Ascending aorta (tissue), 2 donors: ENCODE measurements around the gene CSMD2. TPM values are rescaled to one million over a fixed set of nuclear protein-coding genes. Genes with fewer than 3 reads are reported as not detected.
A peak's percentile ranks its signal among the peaks of the same experiment; 100 is the strongest.

Experiments used
- DNase-seq, 2 donors: peaks; one replicate each; pipeline ENCODE4 v3.0.0-alpha.2; 2019; ENCODE audit warnings: low spot score in 2 of 2
- H3K27ac ChIP-seq, 2 donors: fragments of 200-600 bp; sonication (generic); one replicate each; pipeline ENCODE4 v1.5.1; 2016 to 2017; ENCODE audit warnings: mild to moderate bottlenecking in 1 of 2
- H3K27me3 ChIP-seq: fragments of 200-600 bp; sonication (generic); one replicate; pipeline ENCODE4 v1.5.1; 2017
- H3K36me3 ChIP-seq, 2 donors: fragments of 200-600 bp; sonication (generic); one replicate each; pipeline ENCODE4 v1.5.1; 2016
- H3K4me1 ChIP-seq, 2 donors: fragments of 200-600 bp; sonication (generic); one replicate each; pipeline ENCODE4 v1.5.1; 2016 to 2017; ENCODE audit warnings: mild to moderate bottlenecking in 1 of 2
- H3K4me3 ChIP-seq, 2 donors: fragments of 200-600 bp; sonication (generic); one replicate each; pipeline ENCODE4 v1.5.1; 2016 to 2017; ENCODE audit warnings: mild to moderate bottlenecking in 1 of 2
- H3K9me3 ChIP-seq, 2 donors: fragments of 200-600 bp; sonication (generic); one replicate each; pipeline ENCODE4 v1.5.1; 2016
- intact Hi-C: fragments of 100-400 bp; cut with DNase I; formaldehyde crosslinking; loops from one replicate; pipeline ENCODE4 v1.15.1; 2023
- total RNA-seq: library from RNA; depleted of rRNA; stranded (reverse); fragments of >200 nt; gene quantifications from one replicate; pipeline ENCODE4 v1.1.0, GENCODE V29; 2016
- TF ChIP-seq, protein P1 (sequence below), 3 experiments: fragments of 200-600 bp in 2 of 3; fragments of 450-650 bp in 1 of 3; sonication (generic) in 2 of 3; IDR thresholded peaks; one replicate each; pipeline ENCODE4 v1.5.1; 2016 to 2019; ENCODE audit warnings: antibody characterized with exemption in 3 of 3, mild to moderate bottlenecking in 1 of 3, moderate library complexity in 1 of 3

Gene CSMD2
- 10.9 TPM for total RNA-seq

DNA sequence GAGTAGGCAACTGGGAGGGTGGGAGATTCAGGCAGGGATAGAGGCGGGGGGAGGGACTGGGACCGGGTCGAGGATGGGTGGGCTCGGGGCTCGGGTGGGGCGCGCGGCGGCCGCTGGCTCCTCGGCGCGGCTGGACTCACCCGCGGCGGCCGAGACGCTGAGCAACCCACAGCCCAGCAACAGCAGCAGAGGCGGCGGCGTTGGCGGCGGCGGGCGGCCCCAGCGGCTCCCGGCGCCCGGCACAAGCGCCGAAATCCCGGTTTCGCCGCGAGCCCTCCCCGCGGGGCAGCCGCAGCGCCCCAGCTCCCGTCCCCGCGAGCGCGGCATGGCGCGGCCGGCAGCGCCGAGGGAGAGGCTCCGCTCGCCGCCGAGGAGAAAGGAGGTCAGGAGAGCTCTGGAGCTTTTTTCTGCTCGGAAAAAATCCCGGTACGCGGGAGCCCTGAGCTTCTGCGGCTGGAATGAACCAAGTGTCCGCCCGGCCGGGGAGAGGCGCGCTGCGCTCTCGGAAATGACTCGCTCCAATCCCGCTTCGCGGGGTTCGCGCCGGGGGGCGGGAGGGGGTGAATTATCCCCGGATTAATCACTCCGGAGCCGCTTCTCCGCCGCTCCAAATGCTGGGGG is at the start of gene CSMD2:
TSS of gene CSMD2 (minus strand) at position 460 of the 621 bp plus-strand sequence. CDS start at position 327, 133 bp downstream.
- peak within 1 kb of the TSS in 1 of 2 donors; percentile 34 for H3K27ac ChIP-seq
- H3K4me3 ChIP-seq = peak within 1 kb of the TSS; percentile 57 to 59
- no peak for DNase-seq
- H3K9me3 ChIP-seq = no peaks in the 10 kb centered on the region
- TF ChIP-seq, protein P1, sequence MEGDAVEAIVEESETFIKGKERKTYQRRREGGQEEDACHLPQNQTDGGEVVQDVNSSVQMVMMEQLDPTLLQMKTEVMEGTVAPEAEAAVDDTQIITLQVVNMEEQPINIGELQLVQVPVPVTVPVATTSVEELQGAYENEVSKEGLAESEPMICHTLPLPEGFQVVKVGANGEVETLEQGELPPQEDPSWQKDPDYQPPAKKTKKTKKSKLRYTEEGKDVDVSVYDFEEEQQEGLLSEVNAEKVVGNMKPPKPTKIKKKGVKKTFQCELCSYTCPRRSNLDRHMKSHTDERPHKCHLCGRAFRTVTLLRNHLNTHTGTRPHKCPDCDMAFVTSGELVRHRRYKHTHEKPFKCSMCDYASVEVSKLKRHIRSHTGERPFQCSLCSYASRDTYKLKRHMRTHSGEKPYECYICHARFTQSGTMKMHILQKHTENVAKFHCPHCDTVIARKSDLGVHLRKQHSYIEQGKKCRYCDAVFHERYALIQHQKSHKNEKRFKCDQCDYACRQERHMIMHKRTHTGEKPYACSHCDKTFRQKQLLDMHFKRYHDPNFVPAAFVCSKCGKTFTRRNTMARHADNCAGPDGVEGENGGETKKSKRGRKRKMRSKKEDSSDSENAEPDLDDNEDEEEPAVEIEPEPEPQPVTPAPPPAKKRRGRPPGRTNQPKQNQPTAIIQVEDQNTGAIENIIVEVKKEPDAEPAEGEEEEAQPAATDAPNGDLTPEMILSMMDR (IDR thresholded peaks at IDR 0.05) = no peak
- peaks cover 8% of the 10 kb centered on the region for H3K27me3 ChIP-seq
- peaks cover 3 to 28% of the 10 kb centered on the region in 2 donors for H3K4me1 ChIP-seq
- no peaks in the 10 kb centered on the region for H3K36me3 ChIP-seq
- intact Hi-C loops = loop anchor here (5.0 kb wide), 2 partner anchors 263 to 403 kb away; no protein-coding TSS in a partner anchor

GRCh38 chr1:34213956-34214355 is 48.9 kb upstream of the CSMD2 start:
- H3K36me3 ChIP-seq = no peaks in the 10 kb centered on the region
- H3K27ac ChIP-seq = no peak overlapping the region
- no peaks in the 10 kb centered on the region for H3K9me3 ChIP-seq
- DNase-seq = no peak
- TF ChIP-seq, protein P1 (IDR thresholded peaks at IDR 0.05) = no peak
- H3K4me1 ChIP-seq = no peaks in the 10 kb centered on the region
- H3K4me3 ChIP-seq = no peak overlapping the region
- intact Hi-C loops = no loop called here
- H3K27me3 ChIP-seq = no peaks in the 10 kb centered on the region

DNA sequence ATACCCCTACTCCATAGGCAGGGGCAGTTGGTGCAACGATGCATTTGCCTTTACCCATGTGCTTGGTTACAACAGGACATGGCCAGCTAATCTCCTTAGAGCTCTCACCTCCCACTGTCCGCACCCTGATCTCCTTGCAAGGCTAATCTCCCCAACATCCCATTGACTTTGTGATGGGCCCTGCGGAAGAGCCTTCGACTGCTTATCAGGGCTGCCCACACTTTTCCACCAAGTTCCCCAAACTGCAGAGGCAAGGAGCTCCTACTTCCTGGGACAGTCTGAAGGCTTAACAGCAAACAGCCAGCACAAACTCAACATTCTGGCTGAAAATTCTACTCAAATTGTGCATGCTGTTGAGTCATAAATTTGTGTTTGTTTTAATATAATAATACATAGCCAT is 47.6 kb upstream of the CSMD2 start:
- Histone ChIP-seq H3K9me3 (no peaks in the 10 kb centered on the region), H3K36me3 (no peaks in the 10 kb centered on the region), H3K27me3 (no peaks in the 10 kb centered on the region), H3K27ac (no peak overlapping the region), H3K4me1 (no peaks in the 10 kb centered on the region), H3K4me3 (no peak overlapping the region)
- TF ChIP-seq, protein P1 (IDR thresholded peaks at IDR 0.05) = no peak
- intact Hi-C loops = no loop called here
- DNase-seq = no peak

DNA sequence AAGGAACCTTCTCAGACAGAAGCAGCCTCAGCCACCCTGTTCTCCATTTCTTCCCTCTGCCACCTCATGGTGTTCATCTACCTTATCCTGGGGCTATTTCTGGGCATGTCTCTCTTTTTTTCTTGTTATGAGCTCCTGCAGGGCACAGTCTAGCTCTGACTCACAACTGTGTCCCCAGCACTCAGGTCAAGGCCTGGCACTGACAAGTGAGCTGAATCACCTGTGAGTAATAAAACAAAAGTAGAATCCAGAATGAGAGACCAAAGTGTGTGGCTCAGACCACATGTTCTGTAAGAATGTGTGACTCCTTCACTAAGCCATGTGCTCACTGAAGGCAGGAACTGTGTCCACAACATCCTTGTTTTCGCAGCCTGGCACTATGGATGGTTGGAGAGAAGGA is 34.9 kb upstream of the CSMD2 start:
- H3K4me1 ChIP-seq = no peaks in the 10 kb centered on the region
- H3K36me3 ChIP-seq = no peaks in the 10 kb centered on the region
- no peak for DNase-seq
- H3K4me3 ChIP-seq = no peak overlapping the region
- TF ChIP-seq, protein P1 (IDR thresholded peaks at IDR 0.05) = no peak
- no peaks in the 10 kb centered on the region for H3K27me3 ChIP-seq
- H3K27ac ChIP-seq = no peak overlapping the region
- intact Hi-C loops = no loop called here
- H3K9me3 ChIP-seq = no peaks in the 10 kb centered on the region

DNA sequence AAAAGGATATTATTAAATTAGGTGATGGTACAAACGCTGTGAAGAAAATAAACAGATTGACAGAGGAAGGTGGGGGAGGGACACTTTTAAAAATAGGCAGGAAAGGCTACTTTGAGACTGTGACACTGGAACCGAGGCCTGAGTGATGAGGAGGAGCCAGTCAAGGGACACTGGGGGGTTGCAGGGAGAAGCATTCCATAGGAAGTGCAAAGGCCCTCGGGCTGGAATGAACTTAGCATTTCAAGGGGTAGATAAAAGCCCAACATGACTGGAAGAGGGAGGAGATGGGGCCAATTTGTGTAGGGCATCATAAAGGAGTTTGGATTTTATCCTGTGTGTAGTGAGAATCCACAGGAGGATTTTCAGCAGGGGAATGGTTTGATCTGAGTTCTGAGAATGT is 27.6 kb upstream of the CSMD2 start:
- Histone ChIP-seq H3K27ac (no peak overlapping the region), H3K36me3 (no peaks in the 10 kb centered on the region), H3K27me3 (no peaks in the 10 kb centered on the region), H3K4me3 (no peak overlapping the region), H3K4me1 (no peaks in the 10 kb centered on the region), H3K9me3 (peaks cover 0 to 3% of the 10 kb centered on the region in 2 donors)
- TF ChIP-seq, protein P1 (IDR thresholded peaks at IDR 0.05) = no peak
- intact Hi-C loops = no loop called here
- DNase-seq = no peak
